Colon (tissue), 2 donors: ENCODE results near the gene IFNLR1.

Experiments used
- FAIRE-seq: peaks from 2 replicates; lab custom pipeline; 2012; peaks lifted over from hg19 to GRCh38; lab: Jason Lieb, UNC
- donor health status: control.
- donor health status: control.

IFNLR1 gene

DNA sequence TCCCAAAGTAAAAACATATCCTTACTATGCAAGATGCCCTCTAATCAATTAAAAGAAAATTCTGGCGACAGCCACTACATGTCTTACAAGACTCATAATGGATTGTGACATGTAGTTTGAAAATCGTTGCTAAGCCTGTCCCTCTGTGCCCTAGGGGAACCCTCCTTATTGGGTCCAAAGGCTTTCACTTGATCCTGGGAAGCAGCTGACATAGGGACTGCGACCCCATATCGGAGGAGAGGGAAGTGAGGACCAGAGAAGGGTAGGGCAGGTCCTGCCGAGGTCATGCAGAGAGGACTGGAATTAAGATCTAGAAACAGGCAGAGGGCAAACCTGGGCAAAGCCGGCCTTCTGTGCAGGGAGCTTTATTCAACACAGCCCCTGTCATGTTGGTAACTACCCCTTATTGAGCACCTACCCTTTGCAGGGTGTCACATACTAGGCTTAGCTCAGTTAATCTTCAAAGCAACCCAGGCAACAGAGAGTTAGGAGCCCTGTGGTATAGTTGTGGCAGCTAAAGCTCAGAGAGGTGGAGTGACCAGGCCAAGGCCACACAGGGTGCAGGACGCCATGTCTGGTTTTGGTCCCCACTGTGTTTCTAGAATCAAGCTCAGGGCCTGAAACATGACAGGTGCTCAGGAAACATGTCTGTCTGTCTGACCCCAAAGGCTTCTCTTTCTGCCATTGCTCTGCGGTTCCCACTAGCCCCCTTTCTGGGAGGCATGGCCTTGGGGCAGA, 18.4 kb upstream of the IFNLR1 start:
- no peak for FAIRE-seq

DNA sequence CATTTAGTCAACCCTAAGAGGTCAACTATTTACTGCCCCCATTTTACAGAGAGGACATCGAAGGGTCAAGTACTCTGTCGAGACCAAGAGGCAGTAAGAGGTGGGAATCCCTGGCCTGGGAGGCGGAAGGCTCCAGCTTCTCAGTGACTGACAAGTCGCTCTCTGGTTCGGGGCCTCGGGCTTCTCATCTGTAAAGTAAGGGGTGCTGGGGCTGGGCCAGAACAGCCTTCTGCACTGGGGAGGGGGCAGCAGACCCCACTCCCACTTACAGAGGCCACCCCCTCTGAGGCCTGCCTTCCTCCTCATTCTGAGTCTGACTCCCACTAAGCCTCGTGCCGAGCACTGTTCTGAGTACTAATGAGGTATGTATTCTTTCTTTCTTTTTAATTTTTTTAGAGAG, 17.0 kb upstream of the IFNLR1 start:
- FAIRE-seq: no peak

DNA sequence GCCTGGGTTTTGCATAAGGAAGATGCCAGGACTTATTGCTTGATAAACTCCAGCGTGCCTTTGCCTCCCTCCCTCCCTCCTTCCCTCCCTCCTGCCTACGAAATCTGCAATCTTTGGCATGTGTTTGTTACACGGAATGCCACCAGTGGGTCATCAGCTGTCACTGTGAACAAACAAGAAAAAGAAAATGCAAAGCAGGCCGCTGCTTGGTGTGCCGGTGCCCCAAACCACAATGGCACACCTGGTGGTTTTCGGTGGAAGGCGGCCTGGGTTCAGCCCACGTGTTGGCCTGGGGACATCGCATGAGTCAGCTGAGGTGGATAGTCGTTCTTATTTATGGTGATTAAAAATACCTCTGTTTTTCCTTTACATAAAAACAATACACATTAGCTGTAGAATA, 16.3 kb upstream of the IFNLR1 start:
- FAIRE-seq: no peak

DNA sequence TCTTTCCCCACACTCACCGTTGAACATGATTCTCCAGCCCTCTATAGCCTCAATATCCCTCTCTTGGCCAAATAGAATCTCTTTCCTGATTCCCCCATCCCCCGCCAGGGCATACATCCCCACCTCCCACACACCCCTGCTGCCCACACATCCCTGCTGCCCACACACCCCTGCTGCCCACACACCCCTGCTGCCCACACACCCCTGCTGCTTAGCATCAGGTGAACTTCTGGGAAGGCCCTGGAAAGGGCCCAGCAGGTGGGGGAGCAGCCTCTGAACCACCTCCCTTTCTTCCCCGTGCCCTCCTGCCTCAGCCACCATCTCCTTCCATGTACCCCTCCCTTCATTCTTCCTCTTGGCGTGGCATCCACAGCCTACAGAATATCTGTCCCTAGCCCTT, 15.9 kb upstream of the IFNLR1 start:
- no peak for FAIRE-seq

DNA sequence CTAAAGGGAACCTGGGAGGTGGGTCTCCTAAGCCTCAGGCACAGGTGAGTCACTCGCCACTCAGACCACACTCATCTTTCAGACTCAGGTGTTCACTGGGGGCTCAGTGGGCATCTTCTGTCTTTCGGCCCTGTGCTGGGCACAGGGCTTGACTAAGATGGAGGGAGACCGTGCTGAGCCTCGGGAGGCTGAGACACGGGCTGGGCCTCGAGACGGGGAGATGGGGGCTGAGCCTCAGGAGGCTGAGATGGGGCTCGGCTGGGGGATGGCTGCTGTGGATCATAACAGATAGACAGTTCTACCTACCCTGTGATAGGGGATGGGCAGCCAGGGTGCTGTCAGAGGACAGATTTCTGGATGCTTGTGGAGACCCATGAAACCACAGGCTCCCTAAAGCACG, 15.5 kb upstream of the IFNLR1 start:
- no peak for FAIRE-seq

DNA sequence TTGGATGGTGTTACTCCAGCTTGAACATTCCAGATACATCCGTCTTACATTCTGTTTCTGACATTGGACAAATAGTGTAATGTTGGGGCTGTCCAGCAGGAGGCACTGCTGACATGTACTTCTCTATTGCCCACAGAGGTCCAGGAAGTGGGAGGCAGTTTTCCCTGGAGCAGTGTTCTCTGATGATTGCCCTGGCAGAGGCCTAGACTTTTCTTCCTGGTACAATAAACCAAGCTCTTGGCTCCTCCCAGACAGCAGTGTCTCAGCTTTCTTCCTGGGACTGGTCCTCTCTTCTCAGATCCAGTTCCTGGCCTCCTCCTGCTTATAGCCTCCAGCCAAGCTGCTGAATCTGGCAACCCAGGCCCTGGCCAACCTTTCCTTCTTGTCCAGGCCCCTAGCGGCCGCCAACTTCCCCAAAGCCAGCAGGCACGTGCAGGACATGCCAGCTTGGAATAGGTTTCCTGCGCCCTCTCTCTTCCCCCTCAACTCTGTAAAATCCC, 14.9 kb upstream of the IFNLR1 start:
- no peak for FAIRE-seq

DNA sequence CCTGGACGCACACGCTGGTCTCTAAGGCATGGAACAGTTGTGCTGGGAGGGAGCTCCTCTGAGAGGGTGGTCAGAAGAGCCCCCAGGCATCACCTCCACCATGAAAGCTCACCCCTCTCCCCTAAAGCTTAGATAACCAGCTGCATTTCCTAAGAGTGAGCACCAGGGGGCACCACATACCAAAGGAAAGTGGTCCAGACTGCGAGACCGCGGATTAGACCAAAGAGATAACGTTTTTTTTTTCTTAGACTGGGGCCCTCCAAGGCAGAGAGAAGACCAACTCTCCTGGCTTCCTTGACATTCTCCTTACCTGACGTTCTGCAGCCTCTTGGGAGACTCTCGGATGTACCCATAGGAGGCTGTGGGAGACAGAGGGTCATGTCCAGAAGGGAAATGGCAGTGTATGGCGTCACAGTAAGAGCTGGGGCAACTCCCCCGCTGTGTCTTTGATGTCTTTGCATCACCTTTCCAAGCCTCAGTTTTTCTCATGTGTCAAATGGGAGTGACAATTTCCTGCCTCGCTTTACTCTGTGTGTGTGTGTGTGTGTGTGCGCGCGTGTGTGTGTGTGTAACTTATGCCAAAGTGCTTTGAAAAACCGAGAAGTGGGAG, 12.3 kb upstream of the IFNLR1 start:
- FAIRE-seq: no peak

DNA sequence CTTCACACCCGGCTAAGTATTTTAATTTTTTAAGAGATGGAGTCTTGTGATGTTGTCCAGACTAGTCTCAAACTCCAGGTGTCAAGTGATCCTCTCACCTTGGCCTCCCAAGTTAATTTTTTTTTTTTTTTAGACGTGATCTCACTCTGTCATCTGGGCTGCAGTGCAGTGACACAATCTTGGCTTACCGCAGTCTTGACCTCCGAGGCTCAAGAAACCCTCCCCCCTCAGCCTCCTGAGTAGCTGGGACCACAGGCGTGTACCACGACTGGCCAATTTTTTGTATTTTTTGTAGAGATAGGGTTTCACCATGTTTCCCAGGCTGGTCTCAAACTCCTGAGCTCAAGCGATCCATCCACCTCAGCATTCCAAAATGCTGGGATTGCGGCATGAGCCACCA, 11.7 kb upstream of the IFNLR1 start:
- FAIRE-seq: no peak

DNA sequence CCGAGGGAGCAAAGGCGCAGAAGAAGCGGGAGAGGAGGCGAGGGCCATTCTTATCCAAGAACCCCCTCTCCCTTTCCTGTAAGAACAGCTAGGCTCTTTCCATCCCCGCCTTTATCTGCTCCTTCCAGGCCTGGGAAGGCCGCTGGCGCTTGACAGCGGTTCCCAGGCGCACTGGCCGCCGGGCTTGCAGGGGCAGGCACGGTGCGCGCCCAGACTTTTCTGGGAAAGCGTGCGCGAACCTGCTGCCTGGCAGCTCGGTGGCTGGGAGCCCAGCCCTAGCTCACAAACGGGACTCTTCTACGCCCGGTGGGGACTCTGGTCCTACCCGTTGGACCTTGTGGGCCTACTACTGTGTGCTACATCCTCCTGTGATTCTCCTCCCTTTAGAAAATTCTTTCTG, 8.8 kb upstream of the IFNLR1 start:
- FAIRE-seq: no peak

DNA sequence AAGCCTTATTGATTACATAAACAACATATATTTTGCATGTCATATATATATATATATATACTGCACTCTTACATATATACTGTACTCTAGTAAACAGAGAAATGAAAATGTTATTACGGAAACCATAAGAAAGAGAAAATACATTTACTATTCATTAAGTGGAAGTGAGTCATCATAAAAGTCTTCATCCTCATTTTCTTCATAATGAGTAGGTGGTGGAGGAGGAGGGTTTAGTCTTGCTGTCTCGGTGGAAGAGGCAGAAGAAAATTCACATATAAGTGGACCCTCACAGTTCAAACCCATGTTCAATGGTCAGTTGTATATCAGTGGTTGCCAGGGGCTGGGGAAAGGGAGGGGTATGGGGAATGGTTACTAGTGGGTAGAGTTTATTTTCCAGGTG, 8.0 kb upstream of the IFNLR1 start:
- no peak for FAIRE-seq

DNA sequence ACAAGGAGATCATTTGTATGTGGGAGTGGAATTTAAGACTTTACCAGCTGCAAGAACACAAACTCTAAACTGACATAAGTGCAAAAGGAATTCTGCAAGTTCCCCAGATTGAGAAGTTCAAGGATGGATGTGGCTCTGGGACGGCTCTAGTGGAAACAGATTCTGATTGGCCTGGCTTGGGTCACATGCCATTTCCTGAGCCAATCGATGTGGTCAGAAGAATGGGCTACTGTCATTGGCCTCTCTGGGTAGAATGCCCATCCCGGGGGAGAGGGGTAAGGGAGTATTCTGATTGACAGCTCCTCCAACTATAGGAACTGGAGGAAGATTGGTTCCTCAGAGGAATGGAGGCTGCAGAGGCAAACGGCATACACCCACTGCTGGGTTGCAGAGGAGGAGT, 6.0 kb upstream of the IFNLR1 start:
- no peak for FAIRE-seq

DNA sequence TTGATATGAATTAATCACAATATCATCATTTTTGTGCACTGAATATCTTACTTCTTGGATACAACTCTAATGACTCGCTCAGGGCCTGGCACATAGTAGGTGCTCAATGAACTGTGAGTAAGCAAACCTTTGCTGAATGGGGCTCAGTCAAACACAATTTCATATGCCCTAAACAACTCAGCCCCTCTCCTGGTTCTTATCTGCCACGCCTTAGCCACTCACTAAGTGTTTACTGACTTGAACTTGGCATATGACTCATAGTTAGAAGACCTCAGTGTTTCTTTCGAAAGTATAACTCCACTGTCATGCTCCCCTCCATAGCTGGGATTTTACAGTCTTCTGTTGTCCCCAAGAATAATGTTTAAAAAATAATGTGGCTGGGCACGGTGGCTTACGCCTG, 4.8 kb upstream of the IFNLR1 start:
- no peak for FAIRE-seq

DNA sequence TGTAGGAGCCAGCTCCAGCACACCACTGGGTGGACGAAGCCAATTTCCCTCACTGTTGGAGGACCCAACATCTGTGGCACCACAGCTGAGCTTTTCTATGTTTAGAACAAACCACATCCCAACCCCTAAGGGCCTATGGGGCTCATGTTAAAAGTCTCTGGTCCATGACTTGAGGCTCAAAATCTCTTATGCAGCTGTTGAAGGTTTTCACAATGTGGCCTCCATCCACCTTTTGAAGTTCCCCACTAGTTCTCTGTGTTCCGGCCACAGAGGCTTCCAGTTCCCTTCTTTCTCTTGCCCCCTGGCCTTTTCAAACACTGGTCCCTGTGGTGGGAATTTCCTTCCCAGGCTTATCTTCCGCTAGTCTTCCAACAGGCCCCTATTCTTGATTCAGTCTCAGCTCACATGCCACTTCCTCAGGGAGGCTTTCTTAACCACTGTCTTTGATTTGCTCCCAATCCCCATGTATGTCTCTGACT, 3.9 kb upstream of the IFNLR1 start:
- FAIRE-seq: no peak

DNA sequence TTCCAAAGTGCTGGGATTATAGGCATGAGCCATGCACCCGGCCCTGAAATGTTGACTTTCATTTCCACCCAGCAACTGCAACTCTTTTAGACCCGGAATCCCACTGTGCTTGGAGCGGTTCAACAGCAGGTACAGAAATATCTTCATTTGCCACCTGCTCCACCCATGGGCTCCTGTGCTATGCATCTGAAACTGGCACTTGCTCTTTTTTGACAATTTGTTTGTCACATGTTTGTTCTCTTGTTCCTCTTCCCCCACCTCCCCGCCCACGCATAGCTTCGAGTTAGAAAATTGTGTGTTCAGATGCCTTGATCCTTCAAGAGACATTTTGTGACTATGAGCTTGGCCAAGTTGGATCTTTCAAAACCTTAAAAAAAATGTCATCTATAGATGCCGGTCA, 2.4 kb upstream of the IFNLR1 start:
- no peak for FAIRE-seq

DNA sequence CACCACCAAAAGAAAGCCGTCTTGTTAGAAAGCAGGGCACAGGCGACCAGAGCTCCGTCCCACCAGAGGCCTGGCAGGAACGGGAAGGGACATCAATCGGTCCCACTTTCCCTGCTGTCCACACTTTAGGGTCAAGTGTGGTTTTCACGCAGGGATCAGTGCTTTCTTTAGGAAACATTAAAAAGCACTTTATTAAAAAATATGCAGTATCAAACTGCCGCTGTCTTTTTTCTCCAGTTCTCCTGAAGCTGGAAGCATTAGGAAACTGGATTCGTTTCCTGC, 437 bp downstream of the IFNLR1 start:
- FAIRE-seq: no peak

DNA sequence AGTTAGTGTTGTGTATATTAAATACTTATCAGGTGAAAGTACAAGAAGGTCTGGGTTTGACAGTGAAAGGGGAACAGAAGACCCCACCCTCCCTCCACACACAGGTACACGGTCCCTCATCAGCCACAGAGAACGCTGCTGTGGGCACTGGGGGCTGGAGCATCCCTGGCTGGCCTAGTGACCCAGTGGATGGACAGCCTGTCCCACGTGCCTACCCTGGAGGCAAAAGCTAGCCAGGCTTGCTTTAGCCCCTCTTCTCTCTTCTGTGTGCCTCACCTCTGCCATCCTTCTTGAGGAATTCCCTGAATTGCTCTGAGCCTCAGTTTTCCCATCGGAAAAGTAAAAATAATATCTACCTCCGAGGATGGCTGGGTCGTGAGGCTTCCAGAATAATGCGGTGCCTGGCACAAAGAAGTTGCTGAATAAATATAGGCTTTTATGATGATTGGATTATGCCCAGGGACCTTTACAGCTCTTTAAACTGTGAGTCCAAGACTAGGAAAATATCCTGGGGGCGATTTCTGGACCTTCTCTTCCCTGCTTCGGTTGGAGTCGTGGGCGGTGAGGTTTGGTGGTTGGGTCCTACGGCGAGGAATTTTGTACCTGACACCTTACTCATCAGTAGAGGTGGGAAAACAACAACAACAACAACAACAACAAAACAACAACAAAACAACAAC, 918 bp downstream of the IFNLR1 start:
- FAIRE-seq: no peak

DNA sequence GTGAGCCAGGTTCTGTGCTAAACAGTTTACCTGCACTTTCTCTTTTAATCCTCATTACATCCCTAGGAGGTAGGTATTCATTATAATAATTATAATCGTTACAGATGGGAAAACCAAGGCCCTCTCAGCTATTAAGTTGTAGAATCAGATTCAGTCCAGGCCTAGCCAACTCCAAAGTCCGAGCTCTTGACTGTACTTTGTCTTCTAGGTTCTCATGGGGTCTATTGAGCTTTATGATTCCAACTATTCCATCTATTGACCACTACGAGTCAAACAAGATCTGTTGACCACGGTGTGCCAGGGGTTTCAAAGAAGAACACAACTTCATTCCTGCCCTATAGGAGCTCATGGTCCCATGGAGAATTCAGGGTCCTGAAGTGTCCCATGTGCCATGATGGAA, 2.0 kb downstream of the IFNLR1 start:
- no peak for FAIRE-seq

DNA sequence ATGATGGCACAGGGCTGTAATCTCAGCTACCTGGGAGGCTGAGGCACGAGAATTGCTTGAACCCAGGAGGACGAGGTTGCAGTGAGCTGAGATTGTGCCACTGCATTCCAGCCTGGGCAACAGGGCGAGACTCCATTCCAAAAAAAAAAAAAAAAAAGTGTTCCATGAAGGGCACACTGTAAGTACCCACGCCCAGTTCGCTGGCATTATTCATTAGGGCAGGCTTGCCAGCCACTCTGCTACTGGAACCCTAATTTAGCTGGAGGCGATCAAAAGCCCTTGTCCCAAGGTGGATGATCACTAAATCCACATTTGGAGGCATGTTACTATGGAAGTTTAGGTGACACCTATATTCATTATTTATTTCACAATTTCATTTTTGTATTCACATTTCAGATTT, 5.0 kb downstream of the IFNLR1 start:
- FAIRE-seq: no peak

DNA sequence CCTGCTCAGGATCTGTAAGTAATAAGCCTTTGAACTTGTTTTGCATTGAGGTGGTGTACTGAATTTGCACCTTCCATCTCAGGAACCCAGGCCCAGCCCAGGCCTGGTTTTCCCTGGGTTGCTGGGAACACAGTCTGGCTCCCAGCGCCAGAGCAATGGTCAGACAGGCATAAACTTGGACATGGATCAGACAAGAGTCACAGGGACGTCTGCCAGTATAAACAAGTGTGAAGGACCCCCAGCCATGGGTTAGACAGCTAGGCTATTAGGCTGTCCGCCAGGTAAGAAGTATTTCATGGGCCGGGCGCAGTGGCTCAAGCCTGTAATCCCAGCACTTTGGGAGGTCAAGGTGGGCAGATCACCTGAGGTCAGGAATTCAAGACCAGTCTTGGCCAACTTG, 5.5 kb downstream of the IFNLR1 start:
- no peak for FAIRE-seq

DNA sequence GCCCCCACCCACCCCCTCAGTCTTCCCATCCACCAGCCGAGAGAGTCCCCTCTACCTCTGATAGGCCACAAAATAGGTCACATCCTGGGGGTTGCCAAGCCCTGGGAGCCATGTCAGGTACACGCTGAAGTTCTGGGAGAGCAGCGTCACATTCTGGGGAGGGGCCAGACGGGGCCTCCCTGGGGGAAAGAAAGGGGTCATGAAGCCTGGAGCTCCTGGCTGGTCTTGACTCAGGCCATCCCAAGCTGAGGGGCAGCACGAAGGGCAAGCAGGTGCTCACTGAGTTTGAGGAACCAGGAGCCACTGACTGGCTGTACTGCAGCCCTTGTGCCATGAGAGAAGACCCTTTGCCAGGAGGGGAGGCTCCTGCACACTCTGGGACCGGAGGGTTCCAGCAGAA, 6.4 kb downstream of the IFNLR1 start:
- FAIRE-seq: no peak

DNA sequence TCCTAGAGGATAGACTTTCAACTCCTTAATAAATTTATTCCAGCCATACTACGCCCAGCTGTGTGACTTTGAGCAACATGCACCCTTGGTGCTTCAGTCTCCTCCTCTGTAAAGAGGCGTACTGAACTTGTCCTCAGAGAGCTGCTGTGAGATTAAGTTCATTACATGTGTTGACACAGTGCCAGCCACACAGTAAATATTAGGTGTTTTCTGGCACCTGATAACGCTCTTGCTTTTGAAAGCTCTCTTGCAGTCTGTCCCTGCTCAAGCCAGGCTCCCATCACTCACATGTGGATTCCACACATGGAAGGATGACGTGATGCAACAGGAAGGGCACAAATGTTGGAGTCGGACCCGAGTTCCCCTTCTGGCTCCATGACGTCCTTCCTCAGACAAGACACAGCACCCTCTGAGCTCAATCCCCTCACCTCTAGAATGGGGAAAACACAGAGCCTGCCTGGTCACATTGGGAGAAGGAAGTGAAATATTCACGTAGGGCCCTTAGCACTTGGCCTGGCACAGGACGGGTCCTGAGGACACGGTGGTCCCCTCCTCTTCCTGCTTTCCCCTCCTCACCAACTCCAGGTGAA, 7.7 kb downstream of the IFNLR1 start:
- FAIRE-seq: no peak

DNA sequence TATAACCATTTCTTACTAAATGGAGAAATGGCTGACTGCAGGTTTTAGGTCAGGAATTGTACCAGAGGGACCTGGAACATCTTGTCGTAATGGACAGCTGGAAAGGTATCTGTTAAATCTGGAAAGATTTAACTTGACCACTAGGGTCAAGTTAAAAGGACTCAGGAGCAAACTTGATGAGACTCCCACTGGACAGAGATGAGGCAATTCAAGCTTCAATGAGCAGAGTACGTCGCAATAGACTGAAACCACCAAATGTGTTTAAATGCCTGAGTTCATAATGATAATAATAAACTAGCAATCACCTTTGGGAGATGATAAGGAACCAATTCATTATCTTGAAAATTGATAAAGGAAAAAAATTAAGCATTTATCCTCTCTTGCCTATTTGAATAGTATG, 8.7 kb downstream of the IFNLR1 start:
- no peak for FAIRE-seq

DNA sequence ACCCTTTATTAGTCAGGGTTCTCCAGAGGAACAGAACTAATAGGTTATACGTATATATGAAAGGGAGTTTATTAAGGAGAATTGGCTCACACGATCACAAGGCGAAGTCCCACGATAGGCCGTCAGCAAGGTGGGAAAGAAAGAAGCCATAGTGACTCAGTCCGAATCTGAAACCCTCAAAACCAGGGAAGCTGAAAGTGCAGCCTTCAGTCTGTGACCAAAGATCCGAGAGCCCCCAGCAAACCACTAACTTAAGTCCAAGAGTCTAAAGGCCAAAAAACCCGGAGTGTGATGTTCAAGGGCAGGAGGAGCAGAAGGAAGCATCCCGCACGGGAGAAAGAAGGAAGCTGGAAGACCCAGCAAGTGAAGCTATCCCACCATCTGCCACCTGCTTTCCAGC, 9.9 kb downstream of the IFNLR1 start:
- FAIRE-seq: no peak
